Ammon's horn (tissue), 1 donor: ENCODE results near the gene CLIC6.
A peak's percentile ranks its signal among the peaks of the same experiment; 100 is the strongest.

Experiments used
- DNase-seq: peaks from one replicate; pipeline ENCODE4 v3.0.0-alpha.2; 2016; ENCODE audit warnings: low spot score

The CLIC6 gene

DNA sequence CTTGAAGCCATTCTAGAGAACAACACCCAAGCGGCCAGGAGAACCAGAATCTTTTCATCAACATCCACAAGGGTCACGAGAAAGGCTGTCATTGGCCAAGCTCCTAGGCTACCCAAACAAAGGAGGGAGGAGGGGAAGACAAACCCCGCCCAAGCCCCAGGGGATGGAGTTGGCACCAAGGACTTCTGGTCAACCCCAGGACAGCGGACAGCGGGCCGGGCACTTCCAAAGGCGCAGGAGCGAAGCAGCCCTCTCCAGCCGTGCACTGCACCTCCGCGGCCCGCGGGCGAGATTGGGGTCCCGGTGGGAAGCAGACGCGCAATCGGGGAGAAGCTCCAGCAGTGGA, at the start of gene CLIC6:
CLIC6 (plus strand) TSS at position 192 of the 346 bp plus-strand sequence. CDS start 395 bp downstream, outside the sequence.
- DNase-seq, result no peak

DNA sequence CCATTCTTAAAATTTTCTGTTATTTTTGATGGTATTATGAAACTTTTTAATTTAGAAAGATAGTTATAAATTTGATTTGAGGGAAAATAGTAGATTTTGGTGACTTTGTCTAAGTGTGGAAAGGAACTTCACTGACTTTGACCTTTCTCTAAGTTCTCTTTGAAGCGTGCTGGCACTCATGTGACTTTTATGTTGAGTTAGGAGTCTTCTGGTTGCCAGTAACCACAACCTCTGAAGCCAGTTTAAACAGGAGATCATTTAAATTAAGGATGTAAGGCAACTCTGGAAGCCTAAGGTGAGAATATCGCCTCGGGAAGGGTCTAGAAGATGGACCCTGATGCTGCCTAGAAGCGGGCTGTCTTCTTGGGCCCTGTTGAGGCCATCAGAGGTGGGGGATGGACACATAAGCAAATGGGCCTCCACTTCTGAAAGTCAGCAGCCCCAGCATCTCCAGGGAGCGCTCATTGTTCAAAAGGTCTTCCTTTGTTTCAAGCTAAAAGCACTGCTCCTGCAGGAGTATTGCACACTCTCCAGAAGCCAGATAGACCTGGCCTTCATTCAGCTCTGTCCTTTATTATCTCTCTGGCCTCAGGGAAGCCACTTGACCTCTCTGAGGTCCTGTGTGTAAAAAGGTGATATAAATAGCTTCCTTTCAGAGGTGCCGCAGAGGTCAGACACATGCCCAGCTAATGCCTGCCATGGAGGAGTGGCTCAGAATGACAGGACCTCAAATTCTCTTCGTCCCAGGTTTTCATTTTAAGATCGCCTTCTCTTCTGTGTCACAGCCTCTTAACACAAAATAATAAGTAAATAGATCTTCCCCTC, 48.7 kb upstream of the CLIC6 start:
- DNase-seq, result no peak

DNA sequence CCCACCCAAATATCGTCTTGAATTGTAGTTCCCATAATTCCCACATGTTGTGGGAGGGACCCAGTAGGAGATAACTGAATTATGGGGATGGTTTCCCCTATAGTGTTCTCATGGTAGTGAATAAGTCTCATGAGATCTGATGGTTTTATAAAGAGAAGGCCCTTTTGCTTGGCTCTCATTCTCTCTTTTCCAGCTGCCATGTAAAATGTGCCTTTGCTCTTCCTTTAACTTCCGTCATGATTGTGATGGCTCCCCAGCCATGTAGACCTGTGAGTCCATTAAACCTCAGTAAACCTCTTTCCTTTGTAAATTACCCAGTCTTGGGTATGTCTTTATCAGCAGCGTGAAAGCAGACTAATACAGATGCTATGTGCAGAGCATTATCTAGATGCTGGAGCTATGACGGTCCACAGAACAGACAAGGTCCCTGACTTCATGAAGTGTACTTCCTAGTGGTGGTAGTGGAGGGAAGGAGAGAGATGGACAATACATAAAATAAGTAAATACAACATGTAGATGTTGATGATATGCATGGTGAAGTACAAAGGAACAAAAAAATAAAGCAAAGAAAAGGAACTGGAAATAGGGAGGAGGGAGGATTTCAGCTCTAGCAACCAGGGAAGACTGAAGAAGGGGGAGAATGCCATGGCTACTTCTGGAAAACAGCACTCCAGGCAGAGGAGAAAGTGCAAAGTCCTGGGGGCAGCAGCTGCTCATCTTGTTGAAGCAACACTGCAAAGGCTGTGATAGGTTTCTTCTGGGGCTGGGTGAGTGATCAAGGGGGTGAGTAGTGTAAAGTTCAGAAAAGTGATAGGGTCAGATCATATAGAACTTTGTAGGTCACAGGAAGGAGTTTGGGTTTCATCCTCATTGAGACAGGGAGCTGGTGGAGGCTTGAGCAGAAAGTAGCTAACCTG, 47.1 kb upstream of the CLIC6 start:
- DNase-seq, result no peak

DNA sequence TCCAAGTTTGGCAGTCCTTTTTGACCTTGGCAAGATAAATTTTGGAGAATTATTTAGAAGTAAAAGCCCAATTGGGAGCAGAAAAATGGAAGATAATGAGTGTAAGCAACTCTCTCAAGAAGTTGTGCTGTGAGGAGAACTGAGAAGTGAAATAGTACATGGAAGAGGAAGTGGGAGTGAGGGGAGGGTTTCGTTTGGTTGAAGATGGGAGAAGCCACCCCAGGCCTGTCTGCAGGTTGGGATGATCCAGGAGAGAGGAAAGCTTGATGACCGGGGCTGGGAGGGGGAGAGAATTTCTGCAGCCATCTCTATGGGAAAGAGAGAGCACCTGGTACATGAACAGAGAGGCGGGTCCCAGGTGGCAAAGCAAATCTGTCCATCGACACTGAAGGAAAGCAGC, 45.3 kb upstream of the CLIC6 start:
- no peak for DNase-seq

DNA sequence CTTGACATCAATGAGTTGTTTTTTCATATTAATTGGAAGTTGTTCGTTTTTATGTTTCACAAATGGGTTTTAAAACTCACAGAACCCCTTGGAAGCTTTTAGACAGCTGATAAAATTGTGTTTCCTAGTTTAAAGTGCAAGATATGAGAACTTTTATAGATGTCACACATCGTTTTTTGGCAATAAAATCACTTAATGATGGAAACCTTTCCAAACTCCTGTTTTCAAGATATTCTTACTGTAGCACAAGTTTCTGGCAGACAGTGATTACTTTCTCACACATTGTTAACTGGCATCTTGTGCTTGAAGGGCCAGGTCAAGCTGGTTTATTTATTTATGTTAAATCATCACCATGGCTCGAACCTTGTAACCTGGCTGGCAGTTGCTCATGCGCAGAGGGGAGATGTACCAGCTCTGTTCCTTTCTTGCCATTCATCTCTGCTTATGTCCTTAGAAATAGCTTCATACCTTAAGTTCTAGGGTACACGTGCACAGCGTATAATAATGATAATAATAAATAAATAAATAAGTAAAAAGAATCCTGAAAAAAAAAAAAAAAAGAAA, 43.7 kb upstream of the CLIC6 start:
- no peak for DNase-seq

DNA sequence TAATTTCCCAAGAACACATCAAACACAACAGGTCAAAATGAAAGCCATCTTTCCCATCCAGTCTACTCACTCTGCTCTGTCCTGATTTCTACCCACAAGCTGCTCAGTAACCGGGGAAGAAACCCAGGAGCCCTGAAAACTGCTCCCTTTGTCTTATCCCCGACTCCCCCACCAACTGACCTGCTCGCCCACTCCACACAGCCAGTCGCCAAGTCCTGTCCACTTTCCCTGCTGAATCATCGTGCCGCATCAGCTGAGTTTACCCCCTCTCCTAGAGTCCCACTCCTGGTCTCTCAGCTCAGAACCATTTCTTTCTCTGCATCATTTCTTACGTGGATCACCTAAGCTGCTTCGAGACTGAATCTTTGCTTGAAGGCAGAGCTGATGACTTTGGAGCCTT, 42.7 kb upstream of the CLIC6 start:
- no peak for DNase-seq

DNA sequence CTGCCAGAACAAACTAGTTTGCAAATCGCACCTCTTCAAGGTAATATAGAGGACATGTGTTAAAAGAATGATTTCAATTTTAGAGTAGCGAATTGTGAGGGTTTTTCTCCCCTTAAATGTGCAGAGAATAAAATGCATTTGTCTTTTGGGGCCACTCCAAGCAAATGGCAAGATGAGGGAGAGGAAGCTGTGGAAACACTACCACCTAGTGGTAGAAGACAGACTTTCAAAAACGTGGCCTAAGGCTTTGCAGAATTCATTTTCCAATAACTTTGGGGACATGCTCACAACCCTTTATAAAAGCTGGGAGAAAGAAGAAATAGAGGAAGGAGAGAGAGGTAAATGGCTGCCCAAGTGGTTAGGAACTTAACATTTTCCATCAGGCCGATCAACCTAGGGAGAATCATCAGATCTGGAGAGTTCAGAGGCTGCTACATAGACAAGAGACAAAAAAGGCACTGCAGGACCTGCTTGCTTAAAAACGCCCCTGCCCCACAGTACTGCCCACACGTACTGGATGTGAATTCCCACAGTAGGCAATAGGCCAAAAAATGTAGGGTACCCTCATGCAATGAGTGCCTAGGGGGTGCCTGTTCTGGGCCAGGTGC, 38.2 kb upstream of the CLIC6 start:
- DNase-seq, result peak; percentile 83

DNA sequence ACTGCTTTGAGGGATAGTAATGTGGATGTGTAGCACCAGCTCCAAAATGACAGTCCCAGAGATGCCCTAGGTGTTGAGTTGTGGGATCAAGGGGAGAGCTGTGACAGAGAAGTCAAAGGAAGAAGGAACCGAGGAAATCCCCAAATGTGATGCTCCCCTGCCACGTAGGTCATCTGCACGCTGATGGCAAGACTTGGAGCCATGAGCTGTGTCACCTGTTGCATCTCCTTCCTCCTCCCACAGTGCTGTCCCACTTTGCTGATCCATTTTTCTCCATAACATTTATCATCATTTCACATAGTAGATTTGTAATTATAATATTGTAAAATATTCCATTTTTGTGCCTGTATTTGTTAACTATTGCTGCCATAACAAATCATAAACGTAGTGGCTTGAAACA, 36.3 kb upstream of the CLIC6 start:
- no peak for DNase-seq

DNA sequence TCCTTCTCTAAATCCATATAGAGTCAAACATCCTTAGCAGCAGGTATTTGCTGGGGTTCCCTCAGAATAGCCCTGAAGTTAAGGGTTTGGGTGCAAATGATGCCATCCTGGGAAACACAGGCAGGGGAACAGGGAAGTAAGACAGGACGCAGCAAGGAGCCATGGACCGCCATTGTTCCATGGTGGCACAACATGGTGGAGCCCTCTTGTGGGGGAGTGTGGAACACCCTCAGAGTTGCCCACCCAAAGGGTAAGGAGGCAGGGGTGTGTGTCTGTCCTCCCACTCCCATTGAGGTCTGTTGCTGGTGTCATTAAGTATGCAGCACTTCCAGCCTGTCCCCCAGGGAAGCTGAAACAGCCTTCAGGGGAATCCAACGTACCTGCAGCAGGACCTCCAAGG, 33.5 kb upstream of the CLIC6 start:
- no peak for DNase-seq

DNA sequence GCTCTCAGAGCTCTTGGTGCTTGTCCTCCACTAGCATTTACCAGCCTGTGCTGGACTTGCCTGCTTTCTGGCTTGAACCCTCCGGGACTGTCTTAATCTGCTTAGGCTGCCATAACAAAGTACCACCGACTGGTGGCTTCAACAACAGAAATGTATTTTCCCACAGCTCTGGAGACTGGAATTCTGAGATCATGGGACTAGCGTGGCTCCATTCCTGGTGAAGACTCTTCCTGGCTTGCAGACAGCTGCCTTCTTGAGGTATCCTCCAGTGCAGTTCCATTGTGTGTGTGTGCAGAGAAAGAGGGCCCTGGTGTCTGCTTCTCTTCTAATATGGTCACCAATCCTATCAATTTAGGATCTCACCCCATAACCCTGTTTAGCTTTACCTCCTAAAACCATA, 31.8 kb upstream of the CLIC6 start:
- no peak for DNase-seq

DNA sequence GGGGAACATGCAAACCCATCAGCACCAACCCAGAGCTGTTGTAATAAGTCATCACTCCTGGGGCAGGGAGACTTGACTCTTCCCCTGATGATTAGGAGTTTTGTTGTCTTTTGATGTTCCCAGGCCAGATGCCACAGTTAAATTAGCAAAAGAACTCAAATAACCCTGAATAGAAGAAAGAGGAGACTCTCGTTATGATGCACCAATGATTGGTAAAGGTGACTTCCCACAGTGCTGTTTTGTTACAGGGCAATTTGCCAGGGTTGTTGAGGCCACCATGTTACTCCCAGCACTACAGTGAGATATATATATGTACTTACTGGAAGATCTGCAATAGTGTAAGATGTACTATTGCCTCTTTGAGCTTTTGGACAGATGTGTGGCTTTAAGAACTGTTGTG, 29.5 kb upstream of the CLIC6 start:
- DNase-seq, result no peak

DNA sequence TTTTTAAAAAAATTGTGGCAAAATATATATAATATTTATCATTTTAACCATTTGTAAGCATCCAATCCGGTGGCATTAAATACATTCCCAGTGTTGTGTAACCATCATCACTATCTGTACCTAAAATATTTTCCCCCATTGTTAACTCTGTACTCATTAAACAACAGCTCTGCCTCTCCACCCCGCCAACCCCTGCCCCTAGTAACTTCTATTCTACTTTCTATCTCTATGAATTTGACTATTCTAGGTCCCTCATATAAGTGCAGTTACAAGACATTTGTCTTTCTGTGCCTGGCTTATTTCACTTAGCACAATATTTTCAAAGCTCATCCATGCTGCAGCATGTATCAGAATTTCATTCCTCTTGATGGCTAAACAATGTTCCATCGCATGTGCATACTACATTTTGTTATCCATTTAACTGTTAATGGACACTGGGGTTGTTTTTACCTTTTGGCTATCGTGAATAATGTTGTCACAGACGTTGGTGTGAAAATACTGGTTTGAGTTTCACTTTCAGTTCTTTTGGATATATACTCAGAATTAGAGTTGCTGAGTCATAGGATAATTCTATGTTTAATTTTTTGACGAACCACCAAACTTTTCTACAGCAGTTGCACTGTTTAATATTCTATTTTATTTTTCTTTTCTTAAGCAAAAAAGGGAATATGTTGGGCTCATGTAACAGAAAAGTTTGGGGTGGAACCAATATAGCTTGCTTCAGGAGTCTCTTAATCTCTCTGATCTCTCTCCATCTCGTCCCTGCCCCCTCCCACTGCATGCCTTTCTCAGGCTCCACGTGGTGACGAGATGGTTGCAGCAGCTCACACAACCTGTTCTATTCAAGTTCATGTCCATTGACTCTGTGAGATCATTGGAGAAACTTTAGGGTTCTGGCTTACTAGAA, 28.7 kb upstream of the CLIC6 start:
- DNase-seq, result no peak

DNA sequence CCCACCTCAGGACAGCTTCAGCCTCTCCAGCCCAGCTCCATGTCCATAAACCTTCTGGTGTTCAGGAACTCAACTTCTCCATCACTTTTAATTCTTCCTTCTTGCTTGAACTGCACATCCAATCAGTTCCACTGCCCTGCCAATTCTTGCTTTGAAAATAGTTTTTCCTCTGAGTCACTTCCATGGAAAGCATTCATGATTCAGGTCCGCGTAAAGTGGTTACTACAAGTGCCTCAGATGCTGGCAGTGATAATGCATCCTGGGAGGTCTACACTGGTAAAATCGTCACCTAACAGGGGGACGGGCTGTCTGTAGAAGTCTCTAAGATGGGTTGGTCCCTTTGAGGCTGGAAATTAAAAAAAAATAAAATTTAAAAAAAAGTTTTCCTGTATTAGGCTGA, 27.9 kb upstream of the CLIC6 start:
- DNase-seq, result no peak

DNA sequence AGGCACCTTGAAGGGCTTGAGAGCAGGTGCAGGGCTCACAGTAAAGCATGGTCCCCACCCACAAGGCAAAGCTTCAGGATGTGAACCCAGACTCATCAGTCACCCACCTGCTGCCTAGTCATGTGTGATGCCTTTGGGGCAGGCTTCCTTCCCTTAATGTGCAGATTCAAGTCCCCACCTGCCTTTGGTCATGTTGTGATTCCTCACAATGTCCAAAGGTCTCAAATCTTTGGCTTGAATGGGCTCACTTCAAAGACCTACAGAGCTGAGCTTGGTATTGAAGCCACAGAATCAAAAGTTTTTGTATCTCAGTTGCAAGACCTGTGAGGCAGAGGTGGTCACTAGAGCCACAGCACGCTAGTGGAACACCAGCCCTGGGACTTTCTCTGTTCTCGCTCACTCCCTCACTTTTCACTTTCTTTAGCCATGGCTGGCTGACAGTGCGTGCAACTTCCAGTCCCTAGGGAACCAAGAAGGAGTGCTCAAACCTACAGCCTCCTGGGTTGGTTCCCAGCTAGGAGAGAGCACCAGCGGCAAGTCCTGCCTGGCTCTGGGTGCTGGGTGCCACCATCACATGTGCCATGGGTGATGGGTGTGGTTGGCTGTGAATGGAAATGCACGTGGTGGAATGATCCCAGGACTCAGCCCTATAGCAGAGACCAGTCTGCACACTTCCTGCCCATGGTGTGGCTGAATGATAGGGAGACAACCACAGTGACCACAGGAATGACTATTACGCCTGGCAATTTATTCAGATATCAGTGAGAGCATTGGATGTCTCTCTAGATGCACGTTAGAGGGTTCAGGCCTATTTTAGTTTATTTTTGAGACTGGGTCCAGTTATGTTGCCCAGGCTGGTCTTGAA, 26.4 kb upstream of the CLIC6 start:
- DNase-seq, result no peak

DNA sequence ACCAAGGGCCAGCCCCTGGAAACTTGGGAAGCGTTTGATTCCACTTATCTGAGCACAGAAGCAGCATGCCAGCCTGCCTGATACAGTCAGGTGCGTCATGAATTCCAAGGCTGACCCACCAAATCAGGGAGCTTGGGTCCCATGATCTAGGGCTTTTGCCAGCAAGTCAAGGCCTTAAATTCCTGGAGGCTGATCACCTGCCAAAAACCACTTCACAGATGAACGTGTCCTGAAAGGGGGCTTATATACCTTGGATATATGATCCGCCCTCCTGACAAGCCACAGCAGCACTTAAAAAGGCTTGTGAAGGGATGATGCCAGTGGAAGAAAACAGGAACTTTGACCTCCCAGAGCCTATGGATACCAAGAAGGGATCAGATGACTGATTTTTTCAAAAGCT, 24.0 kb upstream of the CLIC6 start:
- no peak for DNase-seq

DNA sequence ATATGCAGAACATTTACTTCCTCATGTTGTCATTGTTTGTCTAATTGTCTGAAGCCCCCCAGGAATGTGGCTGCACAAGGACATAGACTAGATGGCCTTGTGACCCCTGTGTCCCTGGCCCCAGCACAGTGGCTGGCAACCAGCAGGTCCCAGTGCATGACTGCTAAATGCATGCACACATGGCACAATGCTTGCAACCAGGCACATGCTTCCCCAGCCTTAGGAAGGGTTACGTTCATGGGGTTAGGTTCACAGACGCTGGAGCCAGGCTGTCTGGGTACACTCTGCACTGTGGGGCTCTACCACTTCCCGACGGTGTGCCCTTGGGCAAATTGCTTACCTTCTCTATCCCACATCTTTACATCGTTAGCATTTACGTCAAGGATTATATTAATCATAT, 21.2 kb upstream of the CLIC6 start:
- no peak for DNase-seq

DNA sequence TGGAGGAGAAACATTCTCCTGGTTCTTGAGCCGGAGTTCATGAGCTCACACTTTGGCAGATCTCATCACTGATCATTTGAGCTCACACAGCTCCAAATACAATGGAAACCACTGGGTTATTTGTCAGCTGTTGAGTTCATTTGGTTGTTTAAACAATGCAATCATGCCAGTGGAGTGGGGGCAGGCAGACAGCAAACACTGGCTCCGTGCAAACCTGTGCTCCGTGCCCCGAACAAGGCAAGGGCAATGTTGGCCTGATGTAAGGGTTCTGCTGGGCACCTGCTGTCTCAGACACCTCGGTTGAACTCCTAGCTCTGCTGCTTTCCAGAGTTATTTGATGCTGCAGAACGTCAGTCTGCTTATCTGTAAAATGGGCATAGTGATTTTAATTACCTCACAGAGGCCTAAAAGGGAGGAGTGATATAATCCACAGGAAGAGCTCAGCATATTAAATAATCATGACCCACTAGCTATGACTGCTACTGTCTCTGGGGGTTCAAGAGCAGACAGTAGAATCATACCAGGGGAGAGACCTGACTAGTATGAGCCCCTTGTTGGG, 20.0 kb upstream of the CLIC6 start:
- no peak for DNase-seq

DNA sequence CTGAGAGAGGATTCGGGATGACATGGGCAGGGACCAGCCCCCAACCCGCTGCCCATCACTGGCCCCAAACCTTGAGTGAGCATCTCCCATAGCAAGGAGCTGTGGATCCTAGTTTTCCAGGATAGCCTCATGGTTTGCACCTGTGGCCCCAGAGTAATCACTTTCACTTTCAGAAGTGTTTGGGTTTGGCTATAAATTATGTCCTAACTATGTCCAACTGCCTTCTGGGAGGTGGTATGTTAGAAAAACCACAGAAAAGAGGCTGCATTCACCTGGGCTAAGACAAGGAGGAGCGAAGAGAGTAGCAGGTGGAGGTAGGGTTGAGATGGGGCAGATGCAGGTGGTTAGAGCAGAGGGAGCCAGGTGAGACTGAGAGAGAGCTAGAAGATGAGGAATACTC, 19.4 kb upstream of the CLIC6 start:
- no peak for DNase-seq

DNA sequence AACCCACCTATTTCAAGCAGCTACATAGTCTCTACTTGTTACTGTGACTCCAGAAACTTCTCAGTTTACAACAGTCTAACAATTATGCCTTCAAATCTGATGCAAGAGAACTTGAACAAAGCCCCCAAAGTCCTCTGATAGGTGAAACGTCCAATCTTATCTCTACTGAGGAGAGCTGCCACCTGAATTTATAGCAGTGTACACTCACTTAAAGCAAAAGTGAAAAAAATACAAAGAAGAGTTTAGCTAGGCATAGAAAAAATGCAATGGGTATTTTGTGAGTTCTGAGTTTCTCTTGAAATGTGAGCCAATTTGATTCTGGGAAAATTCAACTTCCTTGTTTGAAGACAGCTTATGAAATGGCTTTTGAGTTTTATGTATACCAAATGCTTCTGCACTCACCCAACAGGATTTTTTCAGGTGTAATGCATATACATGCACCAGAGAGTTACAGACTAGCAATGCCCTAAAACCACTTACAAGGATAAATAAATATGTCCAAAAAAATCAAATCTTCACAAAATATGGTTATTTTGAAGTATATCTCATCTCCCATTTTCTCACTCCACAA, 17.8 kb upstream of the CLIC6 start:
- no peak for DNase-seq

DNA sequence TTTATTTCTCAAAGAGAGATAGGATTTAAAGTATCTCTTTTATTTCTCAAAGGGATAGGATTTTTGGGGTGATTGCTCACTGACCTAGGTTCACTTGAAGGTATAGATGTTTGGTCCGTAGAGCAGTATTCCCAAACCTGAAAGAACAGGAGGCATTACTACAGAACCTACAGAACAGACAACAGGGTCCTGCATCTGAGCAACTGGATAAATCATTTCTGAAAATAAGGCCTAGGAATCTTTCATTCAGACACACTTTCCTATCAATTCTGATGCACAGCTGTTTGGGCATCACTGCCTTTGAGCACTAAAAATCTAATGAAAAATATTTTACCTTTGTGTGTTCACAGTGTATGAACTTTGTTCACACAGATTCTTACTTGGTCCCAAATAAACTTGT, 17.2 kb upstream of the CLIC6 start:
- no peak for DNase-seq
